ENCODE data around the gene SCAMP4. TPM values are rescaled to one million over a fixed set of nuclear protein-coding genes. Genes with fewer than 3 reads are reported as not detected.

SCAMP4 gene
- polyA plus RNA-seq, 2 of the 4 experiments (the other 2 are of a cell fraction) = 7.6 to 63.0 TPM

DNA sequence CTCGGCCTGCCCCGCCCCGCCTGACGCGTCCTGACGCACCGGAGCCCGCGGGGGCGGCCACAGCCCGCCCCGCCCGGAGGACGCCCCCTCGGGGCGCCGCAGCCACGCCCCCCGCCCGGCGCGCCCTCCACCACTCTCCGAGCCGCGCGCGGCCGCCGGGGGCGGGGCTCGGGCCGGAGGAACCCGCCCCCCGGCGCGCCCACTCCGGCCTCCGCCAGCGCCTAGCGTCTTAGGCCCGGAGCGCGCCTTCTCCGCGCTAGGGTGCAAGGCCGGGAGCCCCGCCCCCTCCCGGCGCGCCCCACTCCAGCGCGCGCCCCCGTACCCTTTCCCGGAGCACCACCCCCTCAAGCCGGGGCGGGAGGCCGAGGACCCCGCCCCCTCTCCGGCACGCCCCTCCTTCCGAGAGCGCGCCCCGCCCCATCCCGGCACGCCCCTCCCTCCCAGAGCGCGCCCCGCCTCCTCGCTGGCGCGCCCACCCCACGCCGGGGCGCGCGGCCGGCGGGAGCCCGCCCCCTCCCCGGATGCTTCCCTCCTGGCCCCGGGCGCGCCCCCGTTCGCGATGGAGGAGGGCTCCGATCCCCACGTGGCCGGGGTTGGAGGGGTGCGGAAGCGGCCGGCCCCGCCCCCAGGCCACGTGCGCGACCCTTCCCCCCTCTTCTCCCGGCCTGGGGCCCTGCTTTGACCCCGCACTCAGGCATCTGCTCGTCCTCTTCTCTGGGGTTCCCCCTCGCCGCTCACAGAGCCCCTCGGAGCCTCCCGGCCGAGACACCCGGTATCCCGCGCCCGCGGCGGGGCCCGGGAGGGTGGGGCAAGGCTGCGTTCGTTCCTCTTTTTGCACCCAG, 41.3 kb upstream of the SCAMP4 start (continued):
- TF ChIP-seq, protein P1, sequence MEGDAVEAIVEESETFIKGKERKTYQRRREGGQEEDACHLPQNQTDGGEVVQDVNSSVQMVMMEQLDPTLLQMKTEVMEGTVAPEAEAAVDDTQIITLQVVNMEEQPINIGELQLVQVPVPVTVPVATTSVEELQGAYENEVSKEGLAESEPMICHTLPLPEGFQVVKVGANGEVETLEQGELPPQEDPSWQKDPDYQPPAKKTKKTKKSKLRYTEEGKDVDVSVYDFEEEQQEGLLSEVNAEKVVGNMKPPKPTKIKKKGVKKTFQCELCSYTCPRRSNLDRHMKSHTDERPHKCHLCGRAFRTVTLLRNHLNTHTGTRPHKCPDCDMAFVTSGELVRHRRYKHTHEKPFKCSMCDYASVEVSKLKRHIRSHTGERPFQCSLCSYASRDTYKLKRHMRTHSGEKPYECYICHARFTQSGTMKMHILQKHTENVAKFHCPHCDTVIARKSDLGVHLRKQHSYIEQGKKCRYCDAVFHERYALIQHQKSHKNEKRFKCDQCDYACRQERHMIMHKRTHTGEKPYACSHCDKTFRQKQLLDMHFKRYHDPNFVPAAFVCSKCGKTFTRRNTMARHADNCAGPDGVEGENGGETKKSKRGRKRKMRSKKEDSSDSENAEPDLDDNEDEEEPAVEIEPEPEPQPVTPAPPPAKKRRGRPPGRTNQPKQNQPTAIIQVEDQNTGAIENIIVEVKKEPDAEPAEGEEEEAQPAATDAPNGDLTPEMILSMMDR (IDR thresholded peaks at IDR 0.05) = no peak
- TF ChIP-seq, protein P2, sequence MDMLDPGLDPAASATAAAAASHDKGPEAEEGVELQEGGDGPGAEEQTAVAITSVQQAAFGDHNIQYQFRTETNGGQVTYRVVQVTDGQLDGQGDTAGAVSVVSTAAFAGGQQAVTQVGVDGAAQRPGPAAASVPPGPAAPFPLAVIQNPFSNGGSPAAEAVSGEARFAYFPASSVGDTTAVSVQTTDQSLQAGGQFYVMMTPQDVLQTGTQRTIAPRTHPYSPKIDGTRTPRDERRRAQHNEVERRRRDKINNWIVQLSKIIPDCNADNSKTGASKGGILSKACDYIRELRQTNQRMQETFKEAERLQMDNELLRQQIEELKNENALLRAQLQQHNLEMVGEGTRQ (IDR thresholded peaks at IDR 0.05) = peak; percentile 83
- TF ChIP-seq RAD21 (conservative IDR thresholded peaks at IDR 0.05 in 1 of 2, IDR thresholded peaks at IDR 0.05 in 1 of 2) (no peak), NPAS2 (CRISPR knock-in tag; IDR thresholded peaks at IDR 0.05; ENCODE audit: borderline replicate concordance) (peak; percentile 66; the same call in 1 of the 2 replicates), RFX5 (IDR thresholded peaks at IDR 0.05) (no peak), EP300 (IDR thresholded peaks at IDR 0.05) (no peak), RNF2 (IDR thresholded peaks at IDR 0.05; ENCODE audit: borderline replicate concordance, low read depth) (no peak), MYC (IDR thresholded peaks at IDR 0.05; ENCODE audit: borderline replicate concordance, low read length) (peak; percentile 99), PHF8 (IDR thresholded peaks at IDR 0.05; ENCODE audit: borderline replicate concordance, low read depth) (no peak), CHD4 (IDR thresholded peaks at IDR 0.05; ENCODE audit: borderline replicate concordance) (no peak), EHF (CRISPR knock-in tag; IDR thresholded peaks at IDR 0.05) (no peak), ZSCAN20 (CRISPR knock-in tag; IDR thresholded peaks at IDR 0.05) (no peak), MAZ (IDR thresholded peaks at IDR 0.05; ENCODE audit: borderline replicate concordance, low read depth, low read length) (no peak), ZC3H11A (IDR thresholded peaks at IDR 0.05) (no peak), CBX8 (IDR thresholded peaks at IDR 0.05) (no peak), HOXB13 (CRISPR knock-in tag; IDR thresholded peaks at IDR 0.05; ENCODE audit: low read depth) (no peak), ZNF302 (CRISPR knock-in tag; IDR thresholded peaks at IDR 0.05) (no peak), FOSL2 (IDR thresholded peaks at IDR 0.05) (no peak), FOSL2 (CRISPR knock-in tag; IDR thresholded peaks at IDR 0.05) (no peak), TFCP2L1 (CRISPR knock-in tag; IDR thresholded peaks at IDR 0.05) (no peak), GATA3 (IDR thresholded peaks at IDR 0.05; ENCODE audit: borderline replicate concordance) (no peak), BHLHE40 (IDR thresholded peaks at IDR 0.05; ENCODE audit: low read depth, low read length) (no peak; the same call in 1 of the 2 replicates), ZFP36 (IDR thresholded peaks at IDR 0.05; ENCODE audit: borderline replicate concordance, partially characterized antibody) (no peak)
- TF ChIP-seq, protein P3, sequence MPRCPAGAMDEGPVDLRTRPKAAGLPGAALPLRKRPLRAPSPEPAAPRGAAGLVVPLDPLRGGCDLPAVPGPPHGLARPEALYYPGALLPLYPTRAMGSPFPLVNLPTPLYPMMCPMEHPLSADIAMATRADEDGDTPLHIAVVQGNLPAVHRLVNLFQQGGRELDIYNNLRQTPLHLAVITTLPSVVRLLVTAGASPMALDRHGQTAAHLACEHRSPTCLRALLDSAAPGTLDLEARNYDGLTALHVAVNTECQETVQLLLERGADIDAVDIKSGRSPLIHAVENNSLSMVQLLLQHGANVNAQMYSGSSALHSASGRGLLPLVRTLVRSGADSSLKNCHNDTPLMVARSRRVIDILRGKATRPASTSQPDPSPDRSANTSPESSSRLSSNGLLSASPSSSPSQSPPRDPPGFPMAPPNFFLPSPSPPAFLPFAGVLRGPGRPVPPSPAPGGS (IDR thresholded peaks at IDR 0.05) = 0 out of 3 replicates have a peak, but pooled peaks have one; percentile 46
- TF ChIP-seq, protein P4, sequence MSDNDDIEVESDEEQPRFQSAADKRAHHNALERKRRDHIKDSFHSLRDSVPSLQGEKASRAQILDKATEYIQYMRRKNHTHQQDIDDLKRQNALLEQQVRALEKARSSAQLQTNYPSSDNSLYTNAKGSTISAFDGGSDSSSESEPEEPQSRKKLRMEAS (IDR thresholded peaks at IDR 0.05) = peak; percentile 98
- TF ChIP-seq, protein P5, sequence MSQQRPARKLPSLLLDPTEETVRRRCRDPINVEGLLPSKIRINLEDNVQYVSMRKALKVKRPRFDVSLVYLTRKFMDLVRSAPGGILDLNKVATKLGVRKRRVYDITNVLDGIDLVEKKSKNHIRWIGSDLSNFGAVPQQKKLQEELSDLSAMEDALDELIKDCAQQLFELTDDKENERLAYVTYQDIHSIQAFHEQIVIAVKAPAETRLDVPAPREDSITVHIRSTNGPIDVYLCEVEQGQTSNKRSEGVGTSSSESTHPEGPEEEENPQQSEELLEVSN (IDR thresholded peaks at IDR 0.05; ENCODE audit: borderline replicate concordance, low read depth) = 0 out of 2 replicates have a peak, but pooled peaks have one; percentile 9

All from A549 (cell line).